Measurements from ENCODE around the gene ARRDC4. TPM values are rescaled to one million over a fixed set of nuclear protein-coding genes. Genes with fewer than 3 reads are reported as not detected.

The ARRDC4 gene
- polyA plus RNA-seq, 1 experiment = 9.2 TPM

DNA sequence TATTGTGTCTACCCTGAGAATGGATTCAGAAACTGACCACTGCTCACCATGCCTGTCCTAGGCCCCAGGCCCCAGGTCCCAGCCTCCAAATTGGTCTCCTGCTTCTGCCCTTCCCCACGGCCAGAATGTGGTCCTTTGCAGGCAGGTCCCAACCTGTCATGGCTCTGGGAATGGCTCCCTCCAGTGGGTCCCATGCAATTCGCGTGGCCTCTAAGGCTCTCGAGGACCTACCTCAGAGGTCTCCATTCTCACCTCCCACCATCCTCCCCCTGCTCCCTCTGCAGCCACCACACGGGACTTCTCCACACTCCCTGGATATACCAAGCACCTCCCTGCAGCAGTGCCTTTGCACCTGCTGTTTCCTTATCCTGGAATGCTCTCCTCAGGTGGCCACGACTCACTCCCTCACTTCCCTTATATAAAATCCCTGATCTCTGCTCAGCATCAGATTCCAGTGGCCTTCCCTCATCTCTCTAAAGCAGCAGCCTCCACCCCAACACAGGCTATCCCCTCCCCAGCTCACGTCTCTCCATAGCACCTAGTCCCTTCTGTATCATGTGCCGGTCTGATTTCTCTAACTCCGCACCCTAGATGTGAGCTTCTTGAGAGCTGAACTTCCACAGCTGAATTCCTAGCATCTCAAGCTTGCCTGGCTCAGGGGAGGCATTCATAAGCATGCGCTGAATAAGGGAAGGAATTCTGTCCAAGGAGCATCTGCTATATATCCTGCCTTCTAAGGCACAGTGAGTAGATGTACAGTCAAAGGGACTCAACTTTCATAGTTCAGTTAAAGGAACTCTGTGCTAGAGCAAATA lies 56.9 kb downstream of the ARRDC4 start:
- no peak for DNase-seq (ENCODE audit: low read depth, low spot score)
- Histone ChIP-seq H3K9me3 (ENCODE audit: control insufficient read depth, insufficient read depth, low read length) (peaks cover 7% of the 10 kb centered on the region), H3K27ac (ENCODE audit: low read depth, low read length) (no peak overlapping the region), H3K4me3 (ENCODE audit: low read depth, low read length) (no peak overlapping the region), H3K27me3 (ENCODE audit: control insufficient read depth, insufficient read depth, low read length) (no peaks in the 10 kb centered on the region)
- ChIA-PET POLR2A (no interaction called here), CTCF (no interaction called here)
- TF ChIP-seq, protein P1, sequence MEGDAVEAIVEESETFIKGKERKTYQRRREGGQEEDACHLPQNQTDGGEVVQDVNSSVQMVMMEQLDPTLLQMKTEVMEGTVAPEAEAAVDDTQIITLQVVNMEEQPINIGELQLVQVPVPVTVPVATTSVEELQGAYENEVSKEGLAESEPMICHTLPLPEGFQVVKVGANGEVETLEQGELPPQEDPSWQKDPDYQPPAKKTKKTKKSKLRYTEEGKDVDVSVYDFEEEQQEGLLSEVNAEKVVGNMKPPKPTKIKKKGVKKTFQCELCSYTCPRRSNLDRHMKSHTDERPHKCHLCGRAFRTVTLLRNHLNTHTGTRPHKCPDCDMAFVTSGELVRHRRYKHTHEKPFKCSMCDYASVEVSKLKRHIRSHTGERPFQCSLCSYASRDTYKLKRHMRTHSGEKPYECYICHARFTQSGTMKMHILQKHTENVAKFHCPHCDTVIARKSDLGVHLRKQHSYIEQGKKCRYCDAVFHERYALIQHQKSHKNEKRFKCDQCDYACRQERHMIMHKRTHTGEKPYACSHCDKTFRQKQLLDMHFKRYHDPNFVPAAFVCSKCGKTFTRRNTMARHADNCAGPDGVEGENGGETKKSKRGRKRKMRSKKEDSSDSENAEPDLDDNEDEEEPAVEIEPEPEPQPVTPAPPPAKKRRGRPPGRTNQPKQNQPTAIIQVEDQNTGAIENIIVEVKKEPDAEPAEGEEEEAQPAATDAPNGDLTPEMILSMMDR (IDR thresholded peaks at IDR 0.05; ENCODE audit: low read depth, low read length) = no peak

DNA sequence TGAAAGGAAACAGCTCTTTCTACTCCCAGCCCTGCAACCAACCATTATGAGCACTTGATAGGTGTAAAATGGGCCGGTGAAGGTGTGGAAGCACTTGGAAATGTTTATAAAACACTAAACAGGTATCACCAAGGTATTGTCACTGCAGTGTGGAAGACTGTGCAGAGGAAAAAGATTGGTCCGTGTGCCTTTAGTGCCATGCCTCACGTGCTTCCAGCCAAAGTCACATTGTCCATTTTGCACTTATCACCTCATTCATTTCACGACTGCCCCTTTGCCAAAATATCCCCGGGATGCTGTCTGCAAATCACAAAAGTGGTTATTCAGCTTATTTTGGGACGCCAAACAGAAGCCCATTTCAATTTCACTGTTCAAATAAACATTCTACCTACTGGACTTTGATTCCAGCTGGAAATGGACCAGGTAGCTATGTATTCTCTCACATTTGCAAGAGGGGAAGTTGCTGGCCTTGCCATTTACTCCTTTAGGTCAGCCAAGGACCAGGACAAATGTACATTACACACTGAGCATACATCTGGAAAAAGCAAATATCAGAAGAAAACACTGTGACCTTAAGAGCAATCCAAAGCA lies 58.4 kb downstream of the ARRDC4 start:
- Histone ChIP-seq H3K27me3 (ENCODE audit: control insufficient read depth, insufficient read depth, low read length) (no peaks in the 10 kb centered on the region), H3K27ac (ENCODE audit: low read depth, low read length) (no peak overlapping the region), H3K4me3 (ENCODE audit: low read depth, low read length) (no peak overlapping the region), H3K9me3 (ENCODE audit: control insufficient read depth, insufficient read depth, low read length) (peaks cover 7% of the 10 kb centered on the region)
- POLR2A ChIA-PET = no interaction called here
- no peak for DNase-seq (ENCODE audit: low read depth, low spot score)
- TF ChIP-seq, protein P1 (IDR thresholded peaks at IDR 0.05; ENCODE audit: low read depth, low read length) = no peak
- CTCF ChIA-PET = no interaction called here

All from AG04450 (cell line).